GM08714 (cell line): Measurements from ENCODE around the gene KCNC1.

Experiments
- H3K4me3 ChIP-seq: fragments of 200-500 bp; sonication (Bioruptor generic); 2 replicates; pipeline ENCODE4 v1.5.1; 2014; ENCODE audit warnings: mild to moderate bottlenecking, low read length, inconsistent platforms
- ZNF274 ChIP-seq: IDR thresholded peaks from 2 replicates; pipeline ENCODE4 v1.6.1; 2012; ENCODE audit warnings: mild to moderate bottlenecking, low read depth, low read length

The KCNC1 gene

DNA sequence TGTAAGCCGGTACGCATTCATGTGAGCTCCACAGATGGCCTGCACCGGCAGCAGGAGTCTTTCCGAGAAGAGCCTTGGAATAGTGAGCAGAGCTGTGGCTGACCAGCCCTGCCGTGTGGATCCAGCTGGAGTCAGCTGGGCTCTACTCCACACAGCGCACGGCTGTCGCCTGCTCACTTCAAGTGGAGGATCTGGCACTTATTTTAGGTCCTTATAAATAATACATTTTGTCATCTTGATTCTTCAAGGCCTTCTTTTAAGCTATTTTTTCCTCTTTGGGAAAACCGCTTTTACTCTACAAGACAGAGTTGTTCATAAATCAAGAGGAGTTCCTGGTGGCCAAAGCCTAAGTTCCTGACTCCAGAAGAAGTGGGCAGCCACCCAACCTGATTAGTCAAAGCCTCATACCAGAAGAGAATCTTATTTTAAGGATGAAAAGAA is 93.8 kb downstream of the KCNC1 start:
- no peak for TF ChIP-seq ZNF274

DNA sequence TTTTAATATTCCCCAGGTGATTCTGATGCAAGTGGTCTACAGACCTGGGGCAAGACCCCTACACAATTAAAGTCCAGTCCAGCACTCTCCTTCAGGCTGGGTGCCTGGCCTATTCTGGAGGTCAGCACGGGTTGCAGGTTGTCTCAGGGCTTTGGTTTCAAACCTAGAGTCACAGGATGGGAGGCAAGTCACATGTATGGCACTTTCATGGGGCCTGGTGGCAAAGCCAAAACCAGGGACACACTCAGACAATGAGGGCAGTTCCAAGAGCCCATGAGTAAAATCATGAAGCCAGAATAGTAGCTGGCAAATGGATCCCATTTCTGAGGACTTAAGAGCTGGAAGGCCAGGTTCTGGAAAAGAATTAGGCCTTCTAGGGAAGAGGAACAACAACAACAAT is 96.6 kb downstream of the KCNC1 start:
- H3K4me3 ChIP-seq = no peak overlapping the region
- no peak for TF ChIP-seq ZNF274

More for the DNA sequence above, 93.8 kb downstream of the KCNC1 start:
- H3K4me3 ChIP-seq = no peak overlapping the region

DNA sequence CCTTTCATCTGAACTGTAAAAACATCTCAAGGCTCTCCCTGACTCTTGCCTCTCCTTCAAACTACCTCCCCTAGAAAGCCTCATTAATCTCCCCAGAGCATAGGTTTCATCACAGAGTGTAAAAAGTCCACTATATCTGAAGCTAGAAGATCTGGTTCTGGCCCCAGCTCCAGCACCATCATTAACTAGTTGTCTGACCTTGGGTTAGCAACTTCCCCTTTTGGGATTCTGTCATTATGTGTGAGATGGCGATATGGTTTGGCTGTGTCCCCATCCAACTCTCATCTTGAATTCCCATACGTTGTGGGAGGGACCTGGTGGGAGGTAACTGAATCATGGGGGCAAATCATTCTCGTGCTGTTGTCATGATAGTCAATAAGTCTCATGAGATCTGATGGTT is 97.3 kb downstream of the KCNC1 start:
- TF ChIP-seq ZNF274 = no peak
- H3K4me3 ChIP-seq = no peak overlapping the region
